ENCODE measurements around the gene SIRT2.
"Not testable (repeated sequence)": the region's sequence is repeated elsewhere in the genome, so short reads cannot be mapped to it uniquely, and the experiment has no call there.

SIRT2 gene

GRCh38 chr19:38898788-38899446, 501 bp downstream of the SIRT2 start:
- no peak for DNase-seq (ENCODE audit: low read depth, low spot score)

- DNase-seq (ENCODE audit: low read depth, low spot score) = no peak
Observed at GRCh38 chr19:38894968-38895367, 4.5 kb downstream of the SIRT2 start.

- no peak for DNase-seq (ENCODE audit: low read depth, low spot score)
Observed at GRCh38 chr19:38893341-38893771, 6.1 kb downstream of the SIRT2 start.

GRCh38 chr19:38892841-38893240, 6.6 kb downstream of the SIRT2 start:
- no peak for DNase-seq (ENCODE audit: low read depth, low spot score)

- DNase-seq (ENCODE audit: low read depth, low spot score) = no peak
Observed at GRCh38 chr19:38891771-38892170, 7.6 kb downstream of the SIRT2 start.

GRCh38 chr19:38890686-38891085, 8.7 kb downstream of the SIRT2 start:
- no peak for DNase-seq (ENCODE audit: low read depth, low spot score)

GRCh38 chr19:38889803-38890202, 9.6 kb downstream of the SIRT2 start:
- DNase-seq (ENCODE audit: low read depth, low spot score) = no peak

- no peak for DNase-seq (ENCODE audit: low read depth, low spot score)
Observed at GRCh38 chr19:38888876-38889275, 10.5 kb downstream of the SIRT2 start.

- DNase-seq (ENCODE audit: low read depth, low spot score) = not testable (repeated sequence)
Observed at GRCh38 chr19:38884691-38885090, 14.7 kb downstream of the SIRT2 start.

GRCh38 chr19:38883286-38883685, 16.1 kb downstream of the SIRT2 start:
- no peak for DNase-seq (ENCODE audit: low read depth, low spot score)

GRCh38 chr19:38880882-38881609, 18.4 kb downstream of the SIRT2 start:
- no peak for DNase-seq (ENCODE audit: low read depth, low spot score)

- no peak for DNase-seq (ENCODE audit: low read depth, low spot score)
Observed at GRCh38 chr19:38880076-38880881, 19.1 kb downstream of the SIRT2 start.

- DNase-seq (ENCODE audit: low read depth, low spot score) = no peak
Observed at GRCh38 chr19:38879400-38879751, 20.0 kb downstream of the SIRT2 start.

GRCh38 chr19:38878575-38879399, 20.6 kb downstream of the SIRT2 start:
- no peak for DNase-seq (ENCODE audit: low read depth, low spot score)

GRCh38 chr19:38877781-38878574, 21.4 kb downstream of the SIRT2 start, which contains the start of gene RINL:
Gene RINL (minus strand): TSS chr19:38878275. CDS start chr19:38876742, 1,533 bp downstream.
- DNase-seq (ENCODE audit: low read depth, low spot score) = no peak

- no peak for DNase-seq (ENCODE audit: low read depth, low spot score)
Observed at GRCh38 chr19:38875656-38876395, 23.6 kb downstream of the SIRT2 start.

GRCh38 chr19:38873400-38873799, 26.0 kb downstream of the SIRT2 start:
- not testable (repeated sequence) for DNase-seq (ENCODE audit: low read depth, low spot score)

GRCh38 chr19:38870612-38871011, 28.8 kb downstream of the SIRT2 start:
- DNase-seq (ENCODE audit: low read depth, low spot score) = no peak

- DNase-seq (ENCODE audit: low read depth, low spot score) = no peak
Observed at GRCh38 chr19:38869836-38870607, 29.4 kb downstream of the SIRT2 start.
